Measurements from ENCODE around the gene PYGO2. TPM values are rescaled to one million over a fixed set of nuclear protein-coding genes. Genes with fewer than 3 reads are reported as not detected.

The PYGO2 gene
- 25.6 TPM for total RNA-seq

- peak; percentile 79 to 87 (median 85) for DNase-seq (ENCODE audit: low read depth in 2 of 3, low spot score in 2 of 3)
Measured at GRCh38 chr1:154961207-154962155, at the start of gene PYGO2. Gene PYGO2 (minus strand): TSS chr1:154961782. CDS start chr1:154961576, 206 bp downstream.

GRCh38 chr1:155011004-155011416 lies 49.4 kb upstream of the PYGO2 start:
- no peak for DNase-seq (ENCODE audit: low read depth in 2 of 3, low spot score in 2 of 3)

GRCh38 chr1:155010211-155010918 lies 48.8 kb upstream of the PYGO2 start:
- no peak for DNase-seq (ENCODE audit: low read depth in 2 of 3, low spot score in 2 of 3)

GRCh38 chr1:155009742-155010141 lies 48.2 kb upstream of the PYGO2 start:
- no peak for DNase-seq (ENCODE audit: low read depth in 2 of 3, low spot score in 2 of 3)

- no peak for DNase-seq (ENCODE audit: low read depth in 2 of 3, low spot score in 2 of 3)
Measured at GRCh38 chr1:155009221-155009711, 47.7 kb upstream of the PYGO2 start.

GRCh38 chr1:155008015-155008941 lies 46.7 kb upstream of the PYGO2 start:
- no peak for DNase-seq (ENCODE audit: low read depth in 2 of 3, low spot score in 2 of 3)

- DNase-seq (ENCODE audit: low read depth in 2 of 3, low spot score in 2 of 3), result no peak
Measured at GRCh38 chr1:155007251-155007828, 45.8 kb upstream of the PYGO2 start.

GRCh38 chr1:155006601-155007101 lies 45.1 kb upstream of the PYGO2 start:
- DNase-seq (ENCODE audit: low read depth in 2 of 3, low spot score in 2 of 3), result peak in 1 of 3 donors; percentile 61

GRCh38 chr1:155005076-155006011 lies 43.8 kb upstream of the PYGO2 start:
- DNase-seq (ENCODE audit: low read depth in 2 of 3, low spot score in 2 of 3), result no peak

- DNase-seq (ENCODE audit: low read depth in 2 of 3, low spot score in 2 of 3), result no peak
Measured at GRCh38 chr1:155004352-155005075, 42.9 kb upstream of the PYGO2 start.

GRCh38 chr1:155003766-155004351 lies 42.3 kb upstream of the PYGO2 start:
- DNase-seq (ENCODE audit: low read depth in 2 of 3, low spot score in 2 of 3), result no peak

GRCh38 chr1:155003227-155003765 lies 41.7 kb upstream of the PYGO2 start:
- DNase-seq (ENCODE audit: low read depth in 2 of 3, low spot score in 2 of 3), result no peak

- no peak for DNase-seq (ENCODE audit: low read depth in 2 of 3, low spot score in 2 of 3)
Measured at GRCh38 chr1:155002464-155003226, 41.1 kb upstream of the PYGO2 start, which contains the start of gene ZBTB7B. Gene ZBTB7B (plus strand): TSS chr1:155002802. CDS start chr1:155014661, 11,859 bp downstream.

GRCh38 chr1:155001675-155002463 lies 40.3 kb upstream of the PYGO2 start:
- DNase-seq (ENCODE audit: low read depth in 2 of 3, low spot score in 2 of 3), result peak; percentile 81 to 99 (median 98)

GRCh38 chr1:155001425-155001674 lies 39.8 kb upstream of the PYGO2 start:
- DNase-seq (ENCODE audit: low read depth in 2 of 3, low spot score in 2 of 3), result no peak

Measured in hematopoietic multipotent progenitor cell (in vitro differentiated cells).